ENCODE results near the gene CSTPP1.
"Not testable (repeated sequence)": the region's sequence is repeated elsewhere in the genome, so short reads cannot be mapped to it uniquely, and the experiment has no call there.

The CSTPP1 gene

GRCh38 chr11:46961041-46961440 is 24.5 kb downstream of the CSTPP1 start:
- no peak for DNase-seq

GRCh38 chr11:46961886-46962285 is 25.3 kb downstream of the CSTPP1 start:
- DNase-seq = not testable (repeated sequence)

- DNase-seq = no peak
These were observed 27.3 kb downstream of the CSTPP1 start for GRCh38 chr11:46963844-46964243.

GRCh38 chr11:46966773-46967172 is 30.2 kb downstream of the CSTPP1 start:
- DNase-seq = no peak

- DNase-seq = no peak
These were observed 31.4 kb downstream of the CSTPP1 start for GRCh38 chr11:46967962-46968361.

- DNase-seq = no peak
These were observed 32.8 kb downstream of the CSTPP1 start for GRCh38 chr11:46969379-46969778.

GRCh38 chr11:46970913-46971625 is 34.5 kb downstream of the CSTPP1 start:
- no peak for DNase-seq

- no peak for DNase-seq
These were observed 35.8 kb downstream of the CSTPP1 start for GRCh38 chr11:46972343-46972742.

GRCh38 chr11:46972821-46973220 is 36.3 kb downstream of the CSTPP1 start:
- DNase-seq = no peak

GRCh38 chr11:46976182-46976854 is 39.8 kb downstream of the CSTPP1 start:
- no peak for DNase-seq

GRCh38 chr11:46977038-46977813 is 40.7 kb downstream of the CSTPP1 start:
- DNase-seq = no peak

GRCh38 chr11:46978005-46978491 is 41.5 kb downstream of the CSTPP1 start:
- DNase-seq = no peak

GRCh38 chr11:46979358-46979757 is 42.8 kb downstream of the CSTPP1 start:
- DNase-seq = no peak

- no peak for DNase-seq
These were observed 44.9 kb downstream of the CSTPP1 start for GRCh38 chr11:46981436-46981835.

GRCh38 chr11:46982797-46983452 is 46.4 kb downstream of the CSTPP1 start:
- DNase-seq = no peak

- no peak for DNase-seq
These were observed 47.0 kb downstream of the CSTPP1 start for GRCh38 chr11:46983598-46983997.

- no peak for DNase-seq
These were observed 48.0 kb downstream of the CSTPP1 start for GRCh38 chr11:46984548-46984947.

GRCh38 chr11:46984987-46985386 is 48.4 kb downstream of the CSTPP1 start:
- no peak for DNase-seq

- no peak for DNase-seq
These were observed 50.6 kb downstream of the CSTPP1 start for GRCh38 chr11:46987183-46987582.

- not testable (repeated sequence) for DNase-seq
These were observed 53.4 kb downstream of the CSTPP1 start for GRCh38 chr11:46989810-46990487.

- DNase-seq = no peak
These were observed 54.8 kb downstream of the CSTPP1 start for GRCh38 chr11:46991391-46991790.

- DNase-seq = not testable (repeated sequence)
These were observed 55.8 kb downstream of the CSTPP1 start for GRCh38 chr11:46992386-46992785.
